GM19467 (cell line): ENCODE results near the gene CCDC148.
"Not testable (repeated sequence)": the region's sequence is repeated elsewhere in the genome, so short reads cannot be mapped to it uniquely, and the experiment has no call there.

Experiments used
- ATAC-seq: cut with Tn5 transposase; IDR thresholded peaks from one replicate; pipeline ENCODE4 v1.9.1; 2021; ENCODE audit warnings: mild to moderate bottlenecking, moderate library complexity; ENCODE audit not compliant: unreplicated experiment

Gene CCDC148

DNA sequence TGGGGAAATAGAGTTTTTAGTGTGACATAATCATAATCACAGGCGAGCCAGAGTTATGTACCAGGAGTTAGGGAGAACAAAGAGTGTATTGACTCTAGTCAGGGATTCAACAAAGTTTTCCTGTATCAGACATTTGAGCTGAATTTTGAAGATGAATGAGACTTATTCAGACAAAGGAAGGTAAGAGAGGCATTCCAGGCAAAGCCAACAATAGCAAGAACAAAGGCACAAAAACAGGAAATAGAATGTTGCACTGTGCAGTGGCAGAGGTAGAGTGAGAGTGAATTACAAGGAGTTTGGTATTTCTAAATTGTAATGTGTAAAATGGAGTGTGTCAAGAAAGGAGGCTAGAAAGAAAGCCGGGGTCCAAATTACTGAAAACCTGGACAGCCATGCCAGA, 156.2 kb downstream of the CCDC148 start:
- no peak for ATAC-seq

DNA sequence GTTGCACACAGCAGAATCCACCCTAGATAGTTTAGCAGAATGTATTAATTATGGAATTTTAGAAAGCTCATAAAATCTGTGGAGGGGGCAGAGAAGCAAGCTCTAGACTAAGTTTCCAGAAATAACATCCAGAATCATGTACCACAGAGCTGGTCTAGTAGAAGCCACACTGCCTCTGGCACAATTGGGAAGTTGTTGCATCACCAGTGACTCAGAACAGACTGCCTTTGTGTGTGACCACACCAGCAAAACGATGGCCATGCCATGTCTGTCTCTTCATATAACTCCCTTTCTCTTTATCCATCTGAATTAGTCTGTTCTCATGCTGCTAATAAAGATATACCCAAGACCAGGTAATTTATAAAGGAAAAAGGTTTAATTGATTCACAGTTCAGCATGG, 158.9 kb downstream of the CCDC148 start:
- ATAC-seq, result no peak

DNA sequence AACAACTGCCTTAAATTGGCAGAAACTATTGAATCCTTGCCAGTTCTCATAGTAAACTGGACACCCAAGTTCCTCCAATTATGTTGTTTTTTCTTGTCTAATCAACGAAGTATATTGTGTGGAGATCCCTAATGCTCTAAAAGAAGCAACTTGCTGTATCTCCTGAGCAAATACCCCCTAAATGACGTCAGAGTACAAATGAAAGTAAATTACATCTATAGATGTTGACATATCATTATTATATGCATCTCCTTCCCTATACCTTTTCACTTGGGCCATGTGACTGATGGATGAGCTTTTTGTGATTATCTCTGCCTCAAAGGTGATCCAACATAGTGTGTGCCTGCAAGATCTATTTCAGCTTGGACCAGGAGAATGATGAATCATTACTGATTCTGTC, 159.4 kb downstream of the CCDC148 start:
- no peak for ATAC-seq

DNA sequence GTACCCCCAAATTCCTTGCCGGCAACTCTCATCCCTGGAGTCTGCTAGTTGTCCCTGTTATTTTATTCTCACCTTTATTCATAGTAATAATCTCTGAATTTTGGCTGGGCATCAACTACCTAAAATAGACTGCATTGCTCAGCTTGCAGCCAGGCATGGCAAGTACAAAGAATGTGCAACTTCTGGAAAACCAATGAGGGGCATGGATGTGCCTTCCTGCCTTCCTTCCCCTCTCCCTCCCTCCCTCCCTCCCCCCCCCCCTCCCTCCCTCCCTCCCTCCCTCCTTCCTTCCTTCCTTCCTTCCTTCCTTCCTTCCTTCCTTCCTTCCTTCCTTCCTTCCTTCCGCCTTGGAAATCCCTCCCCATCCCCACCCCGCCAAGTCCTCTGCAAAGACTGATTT, 162.8 kb downstream of the CCDC148 start:
- no peak for ATAC-seq

DNA sequence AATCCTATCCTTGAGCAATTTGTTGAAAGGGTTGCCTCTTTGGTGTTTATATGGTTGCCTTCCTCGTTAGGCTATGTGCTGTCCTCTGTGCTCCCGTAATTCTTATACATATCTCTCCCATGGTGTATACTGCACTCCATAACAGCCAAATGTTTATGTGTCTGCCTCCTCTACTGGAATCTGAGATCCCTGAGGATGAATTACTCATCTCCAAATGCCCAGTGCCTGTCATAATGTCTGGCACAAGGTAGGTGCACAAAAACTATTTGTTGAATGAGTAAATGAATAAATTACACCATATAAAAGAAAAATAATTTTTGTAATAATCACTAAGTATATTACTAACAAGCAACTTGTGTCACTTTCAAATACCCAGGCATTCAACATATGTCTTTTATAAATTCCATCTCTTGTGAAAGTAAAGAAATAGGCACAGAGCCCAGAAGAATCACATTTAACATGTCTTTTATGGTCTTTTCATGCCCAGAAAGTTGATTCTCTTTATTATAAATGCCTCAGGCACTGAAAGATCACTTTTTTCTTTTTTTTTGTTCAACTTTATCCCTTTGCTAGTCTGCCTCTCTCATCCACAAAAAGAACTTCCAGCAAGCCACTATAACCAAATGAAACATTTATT, 164.9 kb downstream of the CCDC148 start:
- ATAC-seq, result no peak

DNA sequence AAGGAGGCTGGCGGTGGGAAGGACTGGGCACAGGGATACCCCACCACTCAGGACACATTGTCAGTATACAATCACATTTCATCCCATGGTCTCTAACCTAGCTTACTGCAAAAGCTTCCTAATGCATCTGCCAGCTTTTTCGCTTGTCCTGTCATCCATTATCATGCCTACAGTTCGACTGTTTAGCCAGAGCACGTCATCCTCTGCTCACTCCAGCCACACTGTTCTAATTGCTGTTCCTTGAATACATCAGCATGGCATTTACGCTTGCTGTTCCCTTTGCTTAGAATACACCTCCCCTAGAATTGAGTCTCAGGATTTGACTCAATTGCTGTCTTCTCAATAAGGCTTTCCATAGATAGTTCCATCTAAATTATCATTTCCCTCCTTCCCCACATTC, 166.3 kb downstream of the CCDC148 start:
- no peak for ATAC-seq

DNA sequence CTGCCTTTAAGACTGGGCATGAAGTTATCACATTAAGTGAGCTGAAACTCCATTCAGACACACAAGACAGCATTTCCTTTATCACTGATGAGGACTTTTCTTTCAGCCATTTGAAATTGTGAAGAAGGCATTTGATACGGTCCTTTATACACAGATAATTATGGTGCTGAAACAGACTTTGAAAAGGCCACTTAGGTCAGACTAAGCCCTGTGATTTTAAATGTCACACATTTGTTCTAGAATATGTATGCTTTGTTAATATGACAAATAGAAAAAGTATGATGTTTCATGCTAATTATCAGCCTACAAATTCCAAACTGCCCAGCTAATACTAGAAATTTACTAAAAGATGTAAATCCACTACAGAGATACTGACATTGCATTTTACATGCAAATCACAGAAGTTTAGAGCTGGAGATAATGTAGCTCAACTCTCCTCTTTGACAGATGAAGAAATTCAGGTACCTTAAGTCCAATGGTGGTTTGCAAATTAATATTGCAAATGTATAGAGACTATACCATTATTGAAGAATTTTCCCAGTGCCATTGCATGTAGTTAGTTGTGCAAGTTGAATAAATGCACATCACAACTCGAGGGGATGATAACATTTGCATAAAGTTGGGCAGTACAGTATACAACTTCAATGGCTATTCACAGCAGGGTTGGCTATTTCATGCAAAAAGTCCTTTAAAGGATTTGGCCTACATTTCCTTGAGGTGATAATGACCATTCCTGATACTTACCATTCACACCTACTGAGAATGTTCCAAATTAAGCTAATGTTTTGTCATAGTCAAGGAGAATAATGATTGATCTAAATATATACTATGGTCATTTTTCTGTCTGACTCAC, 179.7 kb downstream of the CCDC148 start:
- no peak for ATAC-seq

DNA sequence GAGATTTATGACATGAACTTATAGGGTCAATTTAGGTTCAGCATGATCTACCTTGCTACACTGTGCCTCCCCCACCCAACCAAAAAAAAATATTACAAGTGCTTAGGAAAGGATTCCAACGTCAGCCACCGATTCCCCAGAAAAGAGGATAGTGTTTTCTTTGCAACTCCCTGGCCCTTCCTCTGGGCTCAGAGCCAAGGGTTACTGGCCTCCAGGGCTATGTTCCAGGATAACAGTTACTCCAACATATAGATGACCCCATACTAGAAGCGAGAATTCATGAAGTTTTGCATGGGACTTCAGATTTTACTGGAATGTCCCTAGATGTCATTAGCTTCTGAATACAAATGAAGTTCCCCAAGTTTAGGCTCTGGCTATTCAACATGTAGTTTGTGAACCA, 182.8 kb downstream of the CCDC148 start:
- no peak for ATAC-seq

DNA sequence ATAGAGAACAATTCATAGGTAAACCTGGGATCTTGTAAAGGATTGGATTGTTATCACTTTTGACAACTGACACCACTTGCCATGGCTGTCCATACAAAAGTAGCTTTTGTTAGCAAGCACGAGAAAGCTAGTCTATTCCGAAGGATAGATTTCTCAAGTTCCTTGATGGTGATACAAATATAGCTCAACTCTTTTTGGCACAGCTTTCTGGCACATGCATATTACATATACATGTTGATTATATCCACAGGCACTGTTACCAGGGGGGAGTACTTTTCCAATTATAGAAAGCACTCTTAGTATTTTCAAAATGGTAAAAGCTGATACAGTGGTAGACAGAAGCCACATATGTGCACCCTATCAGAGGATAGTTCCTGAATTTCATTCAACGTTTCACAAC, 186.0 kb downstream of the CCDC148 start:
- ATAC-seq, result no peak

DNA sequence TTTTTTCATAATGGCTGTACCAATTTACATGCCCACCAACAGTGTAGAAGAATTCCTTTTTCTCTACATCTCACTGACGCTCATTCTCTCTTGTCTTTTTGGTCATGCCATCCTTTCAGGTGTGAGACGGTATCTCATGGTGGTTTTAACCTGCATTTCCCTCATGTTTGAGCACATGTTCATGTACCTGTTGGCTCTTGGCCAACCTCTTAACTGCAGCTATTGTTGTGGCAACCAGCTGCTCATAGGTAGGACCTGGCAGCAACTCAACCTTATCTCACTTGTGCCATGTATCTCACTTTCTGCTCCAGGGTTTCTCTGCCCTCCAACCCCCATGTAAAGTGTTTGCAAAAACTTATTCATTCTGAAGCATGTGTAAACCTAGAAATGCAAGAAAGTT, 187.4 kb downstream of the CCDC148 start:
- no peak for ATAC-seq

DNA sequence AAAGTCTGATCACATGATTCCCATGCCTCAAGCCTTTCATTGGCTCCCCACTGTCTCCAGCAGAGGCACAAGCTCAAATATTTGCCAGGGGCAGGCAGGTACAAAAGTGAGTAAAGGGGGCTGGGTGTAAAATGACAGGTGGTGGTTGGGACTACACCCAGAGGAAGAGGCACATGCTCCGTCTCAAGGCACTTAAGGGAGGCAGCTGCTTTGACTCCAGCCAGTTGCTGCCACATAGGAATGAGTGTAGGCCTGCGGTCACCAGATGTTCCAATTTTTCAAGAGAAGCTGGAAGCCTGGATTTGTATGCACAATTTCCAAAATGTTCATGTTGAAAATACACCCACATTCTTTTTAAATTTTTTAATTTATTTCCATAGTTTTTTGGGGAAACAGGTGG, 190.4 kb downstream of the CCDC148 start:
- no peak for ATAC-seq

DNA sequence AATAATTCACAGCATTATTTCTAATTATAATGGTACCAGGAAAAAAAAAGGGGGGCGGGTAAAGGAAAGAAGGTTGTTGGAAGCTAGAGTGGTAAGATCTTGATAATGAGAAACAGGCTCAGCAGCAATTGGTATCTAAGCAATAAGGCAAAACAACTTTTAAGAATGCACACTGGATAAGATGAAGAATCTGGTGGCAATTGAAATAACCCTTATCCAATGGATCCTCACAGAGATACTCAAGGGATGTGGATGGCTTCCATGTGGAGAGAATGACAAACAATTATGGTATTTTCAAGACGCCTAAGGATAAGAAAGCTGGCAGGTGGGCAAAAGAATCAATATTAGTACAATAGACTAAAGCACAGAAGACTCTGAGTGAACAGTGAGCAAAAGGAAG, 201.3 kb downstream of the CCDC148 start:
- no peak for ATAC-seq

DNA sequence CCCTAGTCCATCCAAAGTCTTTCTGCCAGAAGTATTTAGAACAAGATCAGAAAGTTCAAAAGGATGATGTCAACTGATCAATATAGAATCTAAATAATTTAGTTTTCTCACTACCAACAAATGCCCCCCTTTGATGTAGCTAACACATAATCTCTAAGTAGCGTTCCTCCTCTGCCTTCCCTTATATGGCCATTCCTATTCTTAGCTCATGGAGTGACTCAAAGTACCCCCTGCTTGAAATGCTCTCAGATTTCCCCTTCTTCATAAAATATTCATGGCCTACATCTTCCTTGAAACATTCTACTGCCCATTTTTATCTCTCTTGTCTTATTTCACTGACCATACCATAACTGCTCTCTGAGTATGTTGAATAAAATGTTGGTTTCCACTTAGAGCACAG, 203.4 kb downstream of the CCDC148 start:
- no peak for ATAC-seq

DNA sequence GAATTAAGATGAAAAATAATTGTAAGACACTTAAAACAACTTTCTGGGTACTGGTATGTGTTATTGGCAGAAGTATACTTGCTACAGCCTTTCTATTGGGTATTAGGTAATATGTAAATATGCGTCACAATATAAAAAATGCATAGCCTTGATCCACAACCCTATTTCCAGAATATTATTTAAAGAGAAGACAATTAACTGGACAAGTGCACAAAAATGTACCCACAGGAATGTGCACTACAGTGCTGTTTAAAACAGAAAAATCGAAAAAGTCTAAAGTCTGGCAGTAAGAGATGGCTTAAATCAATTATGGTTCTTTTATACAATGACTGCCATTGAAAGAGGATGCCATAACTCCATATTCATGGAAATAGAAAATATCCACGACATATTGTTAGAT, 205.2 kb downstream of the CCDC148 start:
- no peak for ATAC-seq

DNA sequence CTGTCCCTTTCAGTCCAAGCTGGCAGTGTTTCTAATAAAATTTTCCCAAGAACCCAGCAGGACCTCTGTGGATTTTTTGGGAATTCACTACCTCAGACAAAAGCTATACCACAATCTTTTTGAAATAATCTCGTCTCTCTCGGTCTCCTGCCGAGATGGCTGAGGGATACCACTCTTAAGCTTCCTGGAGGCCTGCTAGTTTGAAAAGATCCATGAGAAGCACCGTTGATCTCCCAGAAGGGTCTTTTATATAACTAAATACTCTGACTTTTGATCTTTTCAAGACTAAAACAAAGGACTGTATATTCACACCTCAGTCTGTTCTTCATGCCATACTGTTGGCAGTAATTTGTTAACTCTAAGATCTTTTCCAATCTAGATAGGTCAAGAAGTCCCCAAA, 213.2 kb downstream of the CCDC148 start:
- no peak for ATAC-seq

DNA sequence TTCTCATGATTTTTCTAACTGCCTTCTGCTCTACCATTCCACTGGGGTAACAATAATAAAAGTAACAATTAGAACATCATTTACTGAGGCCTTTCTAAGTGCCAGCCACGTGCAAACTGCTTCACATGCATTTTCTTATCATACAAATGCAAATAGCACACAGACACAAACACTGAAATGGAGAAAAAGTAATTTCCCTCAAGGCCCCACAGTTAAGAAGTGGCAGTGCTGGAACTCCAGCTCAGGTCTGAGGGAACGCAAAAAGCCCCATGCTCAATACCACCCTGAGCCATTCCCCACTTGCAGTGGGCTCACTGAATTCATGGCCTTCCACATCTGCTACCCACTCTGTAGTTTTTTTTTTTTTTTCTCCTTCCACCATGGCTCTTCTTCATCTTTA, 214.3 kb downstream of the CCDC148 start:
- no peak for ATAC-seq

DNA sequence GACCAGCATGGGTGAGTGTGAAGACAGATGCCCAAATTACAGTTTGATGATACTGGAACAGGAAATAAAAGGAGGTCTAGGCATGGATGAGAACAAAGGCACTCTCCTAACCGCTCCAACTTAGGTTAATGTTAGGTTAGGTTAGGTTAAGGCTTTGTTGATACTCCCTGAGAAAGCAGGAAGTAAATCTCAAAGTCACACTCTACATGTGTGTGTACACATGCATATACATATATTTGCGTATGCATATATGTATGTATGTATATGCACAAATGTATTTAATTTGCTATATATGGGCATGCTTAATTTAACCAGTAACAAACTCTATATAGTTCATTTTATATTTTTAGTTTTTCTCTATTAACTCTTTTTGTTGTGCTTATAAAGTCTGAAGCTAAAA, 215.6 kb downstream of the CCDC148 start:
- ATAC-seq, result no peak

DNA sequence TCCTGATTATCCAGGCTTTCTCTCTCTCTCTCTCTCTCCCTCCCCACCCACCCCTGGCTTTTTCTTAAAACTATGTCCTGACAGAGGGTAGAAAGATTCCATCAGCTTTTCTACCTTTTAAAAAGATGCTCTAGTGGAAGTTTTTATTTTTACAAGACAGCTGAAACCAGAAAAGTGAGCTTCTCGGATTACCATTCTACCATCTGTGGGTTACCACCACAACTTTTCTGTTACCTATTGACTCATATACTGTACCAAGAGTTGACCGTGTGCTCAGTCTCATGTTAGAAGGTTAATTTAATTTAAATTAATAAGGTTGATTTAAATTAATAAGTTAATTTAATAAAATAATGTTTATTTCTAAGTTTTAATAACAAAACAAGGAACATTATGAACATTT, 217.3 kb downstream of the CCDC148 start:
- no peak for ATAC-seq

DNA sequence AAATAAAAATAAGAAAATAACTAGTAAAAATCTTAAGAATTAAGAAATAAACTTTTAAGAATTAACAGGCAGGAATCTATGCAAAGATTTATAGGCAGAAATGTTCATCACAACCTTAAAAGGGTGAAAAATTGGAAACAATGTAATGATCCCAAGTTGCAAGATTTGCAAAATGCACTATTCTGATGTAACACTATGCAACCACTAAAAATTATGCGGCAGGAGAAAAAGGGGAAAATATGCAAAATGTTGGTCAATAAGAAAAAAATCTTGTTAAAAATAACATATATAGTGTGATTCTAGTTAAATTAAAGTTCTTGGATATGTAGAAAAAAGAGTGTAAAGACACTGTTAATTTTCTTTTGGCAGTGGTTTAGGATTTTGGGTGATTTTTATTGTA, 222.1 kb downstream of the CCDC148 start:
- no peak for ATAC-seq

DNA sequence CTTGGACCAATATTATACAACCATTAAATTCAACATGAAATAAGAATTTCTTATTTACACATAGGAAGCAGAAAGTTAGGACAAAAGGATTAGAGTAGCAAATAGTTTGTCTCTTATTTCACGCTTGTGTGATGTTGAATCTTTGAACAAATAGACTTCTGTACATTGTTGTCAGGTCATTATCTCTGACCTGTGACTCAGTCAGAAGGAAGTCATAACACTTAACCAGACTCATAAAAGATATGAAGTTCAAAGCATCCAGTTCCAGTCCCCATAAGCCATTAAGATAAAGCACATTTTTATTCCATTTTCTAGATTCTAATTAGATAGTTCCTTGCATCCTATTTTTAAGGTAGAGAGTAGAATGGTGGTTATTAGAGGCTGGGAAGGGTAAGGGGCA, 224.1 kb downstream of the CCDC148 start:
- no peak for ATAC-seq

DNA sequence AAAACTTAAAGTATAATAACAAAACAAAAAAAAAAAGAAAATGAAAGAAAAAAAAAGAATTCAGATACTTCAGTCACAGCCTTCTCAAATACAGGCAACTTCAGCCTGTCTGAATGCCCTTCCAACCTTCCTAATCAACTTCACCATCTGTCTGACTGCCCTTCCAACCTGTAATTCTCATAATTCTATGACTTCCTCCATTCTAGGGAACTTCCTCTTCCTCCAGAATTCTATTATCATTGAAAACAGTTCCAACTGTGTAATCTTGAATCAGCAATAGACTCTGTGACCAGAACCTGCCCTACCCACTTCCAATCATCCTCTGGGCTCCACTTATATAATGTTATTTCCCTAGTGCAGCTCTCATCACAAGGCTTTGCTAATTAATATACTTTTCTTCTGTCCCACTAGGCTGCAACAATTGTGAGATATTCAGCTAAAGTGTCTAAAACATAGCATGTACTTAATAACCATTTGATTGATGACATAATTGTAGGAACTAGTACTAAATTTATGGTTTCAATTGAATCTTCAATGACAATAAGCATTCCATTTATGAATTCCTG, 227.5 kb downstream of the CCDC148 start:
- no peak for ATAC-seq

DNA sequence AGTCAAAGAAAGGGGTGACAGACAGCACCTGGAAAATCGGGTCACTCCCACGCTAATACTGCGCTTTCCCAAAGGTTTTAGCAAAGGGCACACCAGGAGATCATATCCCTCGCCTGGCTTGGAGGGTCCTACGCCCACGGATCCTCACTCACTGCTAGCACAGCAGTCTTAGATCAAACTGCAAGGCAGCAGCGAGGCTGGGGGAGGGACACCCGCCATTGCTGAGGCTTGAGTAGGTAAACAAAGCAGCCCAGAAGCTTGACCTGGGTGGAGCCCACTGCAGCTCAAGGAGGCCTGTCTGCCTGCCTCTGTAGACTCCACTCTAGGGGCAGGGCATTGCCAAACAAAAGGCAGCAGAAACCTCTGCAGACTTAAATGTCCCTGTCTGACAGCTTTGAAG, 233.5 kb downstream of the CCDC148 start:
- ATAC-seq, result not testable (repeated sequence)
